GM19397 (cell line): ENCODE measurements around the gene INTS15.
A peak's percentile ranks its signal among the peaks of the same experiment; 100 is the strongest.

Experiments
- ATAC-seq: cut with Tn5 transposase; IDR thresholded peaks from one replicate; pipeline ENCODE4 v1.9.1; 2021; ENCODE audit warnings: mild to moderate bottlenecking, moderate library complexity; ENCODE audit not compliant: unreplicated experiment

The INTS15 gene

DNA sequence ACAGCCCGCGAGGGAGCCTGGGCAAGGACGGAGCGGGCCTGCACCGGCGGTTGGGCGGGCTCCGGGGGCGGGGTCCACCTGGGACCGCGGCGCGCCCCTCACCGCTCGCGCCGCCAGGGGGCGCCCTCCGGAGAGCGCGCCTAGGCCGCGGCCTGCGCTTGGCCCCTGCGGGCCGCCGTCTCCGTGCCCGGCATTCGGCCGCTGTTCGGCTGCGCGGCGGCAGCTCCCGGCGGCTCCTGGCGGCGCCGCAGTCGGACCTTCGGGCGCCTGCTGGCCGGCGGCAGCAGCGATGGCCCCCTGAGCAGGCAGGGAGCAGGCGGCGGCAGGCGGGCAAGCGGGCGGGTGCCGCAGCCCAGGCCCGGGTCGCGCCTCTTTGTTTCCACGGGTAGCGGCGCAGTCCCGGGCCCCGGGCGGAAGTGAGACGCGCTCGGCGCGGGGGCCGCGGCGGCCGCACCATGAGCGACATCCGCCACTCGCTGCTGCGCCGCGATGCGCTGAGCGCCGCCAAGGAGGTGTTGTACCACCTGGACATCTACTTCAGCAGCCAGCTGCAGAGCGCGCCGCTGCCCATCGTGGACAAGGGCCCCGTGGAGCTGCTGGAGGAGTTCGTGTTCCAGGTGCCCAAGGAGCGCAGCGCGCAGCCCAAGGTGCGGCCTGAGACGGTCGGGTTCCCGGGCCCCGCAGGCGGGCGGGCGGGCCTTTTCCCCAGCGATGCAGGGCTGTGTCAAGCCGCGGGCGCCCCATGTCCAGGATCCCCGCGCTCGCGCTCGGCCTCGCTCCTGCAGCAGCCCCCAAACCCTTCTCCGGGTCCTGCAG, at the start of gene INTS15:
TSS of gene INTS15 (plus strand) at position 193 of the 816 bp plus-strand sequence. CDS start at position 456, 263 bp downstream.
- ATAC-seq = peak; percentile 91

DNA sequence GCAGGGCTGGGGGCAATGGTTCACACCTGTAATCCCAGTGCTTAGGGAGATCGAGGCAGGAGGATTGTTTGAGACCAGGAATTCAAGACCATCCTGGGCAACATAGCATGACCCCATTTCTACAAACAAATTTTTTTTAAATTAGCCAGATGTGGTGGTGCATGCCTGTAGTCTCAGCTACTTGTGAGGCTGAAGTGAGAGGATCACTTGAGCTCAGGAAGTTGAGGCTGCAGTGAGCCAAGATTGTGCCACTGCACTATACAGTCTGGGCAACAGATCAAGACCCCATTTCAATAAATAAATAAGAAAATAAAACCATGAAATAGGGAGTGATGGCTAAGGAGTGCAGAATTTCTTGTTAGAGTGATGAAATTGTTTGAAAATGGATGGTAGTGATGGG, 47.5 kb upstream of the INTS15 start:
- no peak for ATAC-seq

DNA sequence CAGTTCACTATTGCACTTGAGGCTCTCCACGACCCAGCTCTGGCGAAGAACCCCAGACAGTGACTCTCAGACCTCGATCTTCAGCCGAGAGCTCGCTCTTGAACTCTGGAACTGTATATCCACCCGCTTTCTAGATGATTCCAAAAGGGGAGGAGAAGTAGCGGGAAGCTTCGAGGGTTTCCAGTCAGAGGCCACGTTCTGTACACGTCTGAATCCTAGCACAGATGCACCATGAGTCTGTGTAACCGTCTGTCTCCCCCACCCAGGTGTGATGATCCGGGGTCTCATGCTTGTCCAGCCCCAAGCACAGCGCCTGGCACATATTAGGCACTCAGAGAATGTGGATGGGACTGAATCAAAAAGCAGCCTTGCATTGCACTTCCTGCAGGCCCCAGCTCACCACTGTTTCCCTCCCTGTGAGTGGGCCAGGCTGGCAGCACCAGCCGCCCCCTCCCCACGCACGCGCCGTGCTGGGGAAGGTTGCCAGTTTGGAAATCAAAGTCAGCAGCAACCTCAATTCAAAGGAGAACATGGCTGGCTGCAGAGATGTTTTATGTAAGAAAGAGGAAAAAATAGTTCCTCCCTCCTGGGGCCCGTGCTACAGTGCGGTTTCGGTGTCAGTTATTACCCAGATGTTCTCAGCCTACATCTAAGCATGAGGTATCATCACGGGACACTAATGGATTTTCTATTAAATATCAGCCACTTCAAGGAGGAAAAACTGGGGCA, 44.3 kb upstream of the INTS15 start:
- no peak for ATAC-seq

GRCh38 chr7:6546498-6547251, 43.1 kb upstream of the INTS15 start:
- ATAC-seq = no peak

DNA sequence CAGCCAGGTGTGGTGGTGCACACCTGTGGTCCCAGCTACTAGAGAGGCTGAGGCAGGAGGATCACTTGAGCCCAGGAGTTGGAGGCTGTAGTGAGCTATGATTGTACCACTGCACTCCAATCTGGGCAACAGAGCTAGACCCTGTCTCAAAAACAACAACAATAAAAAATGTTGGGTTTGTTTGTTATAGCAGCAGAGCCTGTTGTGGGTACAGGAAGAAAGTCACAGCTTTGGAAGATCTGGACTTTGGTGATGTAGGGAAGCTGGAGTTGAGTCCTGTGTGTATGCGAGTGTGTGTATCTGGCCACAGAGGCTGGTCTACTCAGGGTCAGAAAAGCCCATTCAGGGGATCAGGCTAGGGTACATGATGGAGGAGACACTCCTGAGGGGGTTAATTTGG, 42.4 kb upstream of the INTS15 start:
- ATAC-seq = no peak

DNA sequence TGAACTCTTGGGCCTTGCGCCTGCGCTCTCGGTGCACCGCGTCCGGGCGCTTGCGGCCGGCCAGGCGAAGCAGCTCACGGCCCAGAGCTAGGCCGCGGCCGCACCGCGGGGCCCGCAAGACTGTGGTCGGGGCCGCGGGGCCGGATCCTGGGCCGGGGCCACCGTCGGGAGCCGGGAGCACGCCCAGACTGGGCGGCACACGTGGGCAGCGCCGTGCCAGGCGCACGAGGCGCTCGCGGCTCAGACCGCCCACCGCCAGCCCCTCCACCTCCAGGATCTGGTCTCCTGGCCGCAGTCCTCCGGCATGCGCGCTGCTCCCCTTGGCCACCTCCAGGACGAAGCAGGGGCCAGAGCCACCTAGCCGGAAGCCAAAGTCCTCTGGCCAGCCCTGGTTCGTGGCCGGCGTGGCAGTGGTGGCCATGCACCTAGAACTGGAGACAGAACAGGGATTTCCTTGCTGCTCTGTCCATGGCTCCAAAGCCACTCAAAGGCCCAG, 38.8 kb upstream of the INTS15 start, which contains the start of gene GRID2IP:
TSS of gene GRID2IP (minus strand) at position 446 of the 496 bp plus-strand sequence. CDS start at position 421, 25 bp downstream.
- no peak for ATAC-seq

GRCh38 chr7:6553448-6554044, 36.3 kb upstream of the INTS15 start:
- ATAC-seq = no peak

DNA sequence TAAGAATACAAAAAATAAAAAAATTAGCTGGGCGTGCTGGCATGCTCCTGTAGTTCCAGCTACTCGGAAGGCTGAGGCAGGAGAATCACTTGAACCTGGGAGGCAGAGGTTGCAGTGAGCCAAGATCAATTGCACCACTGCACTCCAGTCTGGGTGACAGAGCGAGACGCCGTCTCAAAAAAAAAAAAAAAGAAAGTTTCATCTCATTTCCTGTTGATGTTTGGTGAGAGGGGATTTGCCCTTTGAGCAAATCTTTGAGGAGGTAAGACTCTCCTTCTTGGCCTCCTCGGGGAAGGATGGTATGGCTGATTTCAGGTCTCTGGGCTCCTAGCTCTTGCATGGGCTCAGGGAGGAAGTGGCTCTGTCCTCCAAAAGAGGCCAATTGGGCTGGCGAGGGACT, 35.0 kb upstream of the INTS15 start:
- no peak for ATAC-seq

DNA sequence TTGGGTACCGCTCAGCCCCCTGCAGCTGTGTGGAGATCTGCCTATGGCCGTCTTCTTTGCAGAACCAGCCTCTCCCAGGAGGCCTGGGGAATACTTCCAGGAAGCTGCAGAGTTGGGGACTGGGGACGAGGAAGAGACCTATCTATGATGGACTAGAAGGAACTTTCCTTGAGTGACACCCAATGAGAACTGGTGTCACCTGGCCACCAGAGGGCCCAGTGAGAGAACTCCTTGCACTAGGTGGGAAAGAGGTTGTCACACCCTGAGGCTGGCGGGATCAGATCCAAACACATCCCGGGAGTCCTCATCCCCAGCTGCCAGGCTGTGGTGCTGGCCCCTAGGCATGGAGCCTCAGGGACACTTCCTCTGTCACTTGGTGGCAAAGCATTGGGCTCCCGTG, 33.6 kb upstream of the INTS15 start:
- no peak for ATAC-seq

GRCh38 chr7:6558837-6559236, 31.0 kb upstream of the INTS15 start:
- no peak for ATAC-seq

- ATAC-seq = no peak
Observed at GRCh38 chr7:6559896-6560295, 29.9 kb upstream of the INTS15 start.

- ATAC-seq = no peak
Observed at GRCh38 chr7:6562106-6562505, 27.7 kb upstream of the INTS15 start.

- ATAC-seq = no peak
Observed at GRCh38 chr7:6563936-6564770, 25.7 kb upstream of the INTS15 start.

- ATAC-seq = no peak
Observed at GRCh38 chr7:6565655-6566054, 24.2 kb upstream of the INTS15 start.

GRCh38 chr7:6567886-6568285, 21.9 kb upstream of the INTS15 start:
- no peak for ATAC-seq

DNA sequence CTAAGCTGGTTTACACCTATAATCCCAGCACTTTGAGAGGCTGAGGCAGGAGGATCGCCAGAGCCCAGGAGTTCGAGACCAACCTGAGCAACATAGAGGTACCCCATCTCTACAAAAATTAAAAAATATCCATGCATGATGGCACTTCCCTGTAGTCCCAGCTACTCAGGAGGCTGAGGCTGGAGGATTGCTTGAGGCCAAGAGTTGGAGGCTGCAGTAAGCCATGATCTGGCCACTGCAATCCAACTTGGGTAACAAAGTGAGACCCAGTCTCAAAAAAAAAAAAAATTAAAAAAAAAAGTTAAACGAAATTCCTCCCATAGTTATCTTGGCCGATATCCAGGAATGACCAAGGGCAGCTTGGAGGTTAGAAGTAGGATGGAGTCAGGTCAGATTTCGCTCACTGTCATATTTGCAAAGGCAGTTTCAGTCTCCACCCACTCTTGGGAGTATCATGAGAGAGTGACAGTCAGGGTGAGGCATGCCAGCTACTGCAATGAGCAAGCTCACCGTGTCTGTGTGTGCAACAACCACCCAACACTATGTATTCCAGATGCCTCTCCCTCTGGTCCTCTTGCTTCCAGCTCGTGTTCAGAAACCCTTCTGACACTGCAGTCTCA, 18.6 kb upstream of the INTS15 start:
- ATAC-seq = no peak

DNA sequence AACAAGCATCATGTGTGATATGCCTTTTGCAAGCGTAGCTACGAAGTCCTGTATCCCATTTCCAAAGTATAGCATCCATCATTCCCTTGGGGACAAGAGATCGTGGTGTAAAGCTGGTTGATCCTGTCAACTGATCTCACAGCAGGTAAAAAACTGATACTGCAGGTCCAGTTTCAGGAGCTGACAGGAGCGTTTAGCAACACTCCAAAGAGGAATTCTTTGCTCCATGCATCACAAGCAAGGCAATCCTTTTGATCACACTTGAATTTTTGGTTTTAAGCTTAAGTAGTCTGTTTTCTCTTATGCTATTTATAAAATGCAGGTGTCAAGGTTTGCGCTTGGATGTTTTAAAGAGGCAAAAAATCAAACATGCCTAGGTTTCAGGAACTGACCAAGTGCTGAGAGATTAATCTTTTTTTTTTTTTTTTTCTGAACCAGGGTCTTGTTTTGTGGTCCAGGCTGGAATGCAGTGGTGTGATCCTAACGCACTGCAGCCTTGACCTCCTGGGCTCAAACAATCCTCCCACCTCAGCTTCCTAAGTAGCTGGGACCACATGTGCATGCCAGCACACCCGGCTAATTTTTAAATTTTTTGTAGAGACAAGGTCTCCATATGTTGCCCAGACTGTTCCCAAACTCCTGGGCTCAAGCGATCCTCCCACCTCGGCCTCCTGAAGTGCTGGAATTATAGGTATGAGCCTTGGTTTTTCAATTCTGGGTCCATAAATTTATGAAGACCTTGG, 14.4 kb upstream of the INTS15 start:
- no peak for ATAC-seq

DNA sequence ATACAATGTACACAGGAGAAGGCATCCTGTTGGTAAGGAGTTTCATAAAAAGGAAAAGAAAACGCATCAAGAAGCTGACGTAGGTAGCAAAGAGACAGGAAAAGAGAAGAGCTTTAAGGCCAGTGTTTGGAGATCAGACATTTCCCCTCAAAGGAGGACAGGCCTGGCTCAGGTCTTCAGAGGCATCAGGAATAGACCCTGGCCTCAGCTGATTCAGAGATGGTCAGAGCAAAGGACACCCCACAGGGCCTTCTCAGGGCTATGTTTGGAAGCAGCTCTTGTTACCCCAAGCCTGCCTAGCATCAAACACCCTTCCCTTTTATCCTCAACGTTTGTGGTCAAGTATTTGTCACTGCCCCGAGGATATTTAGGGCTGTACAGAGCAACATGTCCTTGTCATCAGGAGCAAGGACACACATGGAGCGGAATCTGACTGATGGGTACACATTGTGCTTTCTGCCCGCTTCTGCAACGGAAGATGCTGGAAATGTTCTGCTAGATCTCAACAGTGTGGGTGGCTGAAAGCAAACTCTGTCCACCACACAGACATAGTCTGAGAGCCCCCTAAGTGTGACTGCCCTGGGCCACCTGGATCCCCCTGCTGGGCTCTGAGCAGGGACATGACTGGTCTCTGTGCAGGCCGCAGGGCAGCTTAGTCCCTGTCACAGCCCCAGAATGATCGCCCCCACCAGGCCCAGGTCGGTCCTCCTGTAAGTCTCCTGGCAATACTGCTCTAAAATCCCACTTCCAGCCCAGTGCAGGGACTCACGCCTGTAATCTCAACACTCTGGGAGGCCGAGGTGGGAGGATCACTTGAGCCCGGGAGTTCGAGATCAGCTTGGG, 13.6 kb upstream of the INTS15 start:
- no peak for ATAC-seq
